SU-DHL-6 (cell line): ENCODE data around the gene C1QTNF6.

Experiments used
- H2AFZ ChIP-seq: fragments of 200-600 bp; sonication (generic); 2 replicates; pipeline ENCODE4 v1.6.1; 2014; ENCODE audit warnings: low read depth, mild to moderate bottlenecking, moderate library complexity, mixed read lengths, antibody characterized with exemption, low read length; ENCODE audit not compliant: severe bottlenecking
- H3F3A ChIP-seq: fragments of 200-600 bp; shearing (Covaris generic); 2 replicates; pipeline ENCODE4 v1.6.0; 2016; ENCODE audit warnings: antibody characterized with exemption, mild to moderate bottlenecking; ENCODE audit not compliant: insufficient read depth
- H3K27ac ChIP-seq: fragments of 200-600 bp; sonication (generic); 2 replicates; pipeline ENCODE4 v1.5.1; 2016; ENCODE audit warnings: low read depth, mild to moderate bottlenecking, low read length, moderate library complexity, mixed read lengths
- H3K27me3 ChIP-seq: fragments of 200-600 bp; sonication (generic), shearing (Covaris generic); 2 replicates; pipeline ENCODE4 v1.6.0; 2014; ENCODE audit warnings: mild to moderate bottlenecking, low read length
- H3K36me3 ChIP-seq: fragments of 200-600 bp; sonication (generic); 2 replicates; pipeline ENCODE4 v1.6.1; 2014; ENCODE audit warnings: mild to moderate bottlenecking, low read length, mixed read lengths
- H3K4me2 ChIP-seq: fragments of 300-600, 200-600 bp; shearing (Covaris generic), sonication (generic); 2 replicates; pipeline ENCODE4 v1.6.0; 2014; ENCODE audit warnings: low read length, low read depth, mild to moderate bottlenecking; ENCODE audit not compliant: poor library complexity, severe bottlenecking
- H3K4me3 ChIP-seq: fragments of 200-600 bp; sonication (generic); 2 replicates; pipeline ENCODE4 v1.5.1; 2014; ENCODE audit warnings: antibody characterized with exemption, low read length, mild to moderate bottlenecking, mixed read lengths; ENCODE audit not compliant: insufficient read depth, poor library complexity, severe bottlenecking
- H3K79me2 ChIP-seq: fragments of 200-600 bp; sonication (generic); 2 replicates; pipeline ENCODE4 v1.6.1; 2014; ENCODE audit warnings: mild to moderate bottlenecking, low read length, moderate library complexity; ENCODE audit not compliant: insufficient read depth
- H3K9ac ChIP-seq: fragments of 200-600 bp; sonication (generic); 2 replicates; pipeline ENCODE4 v1.7.0; 2014; ENCODE audit warnings: mild to moderate bottlenecking, low read length
- H3K9me2 ChIP-seq: fragments of 200-600 bp; sonication (generic); replicated peaks from 2 replicates; pipeline ENCODE4 v1.6.1; 2014; ENCODE audit warnings: low read length; ENCODE audit not compliant: insufficient read depth
- H3K9me3 ChIP-seq: fragments of 200-600 bp; sonication (generic); 2 replicates; pipeline ENCODE4 v1.6.1; 2014; ENCODE audit warnings: low read length, mixed read lengths; ENCODE audit not compliant: insufficient read depth
- H4K20me1 ChIP-seq: fragments of 200-600 bp; sonication (generic); 2 replicates; pipeline ENCODE4 v1.6.1; 2014; ENCODE audit warnings: low read depth, mild to moderate bottlenecking, antibody characterized with exemption, low read length, moderate library complexity, mixed read lengths
- CTCF ChIP-seq: fragments of 200-600 bp; sonication (generic); IDR thresholded peaks from one replicate; pipeline ENCODE4 v1.5.1; 2017; ENCODE audit warnings: antibody characterized with exemption, mild to moderate bottlenecking, low read length, moderate library complexity; ENCODE audit not compliant: insufficient read depth, poor library complexity, severe bottlenecking
- EZH2phosphoT487 ChIP-seq: fragments of 200-600 bp; sonication (generic), shearing (Covaris generic); conservative IDR thresholded peaks from 2 replicates; pipeline ENCODE4 v1.6.1; 2018; ENCODE audit warnings: mild to moderate bottlenecking, antibody characterized with exemption, low read length, moderate library complexity, mixed read lengths

The C1QTNF6 gene

GRCh38 chr22:37137903-37138665, 50.0 kb downstream of the C1QTNF6 start:
- Histone ChIP-seq H3K36me3 (no peaks in the 10 kb centered on the region), H3K79me2 (no peaks in the 10 kb centered on the region), H4K20me1 (no peaks in the 10 kb centered on the region), H2AFZ (no peak overlapping the region), H3K4me2 (no peak overlapping the region), H3K27ac (no peak overlapping the region), H3K9me3 (no peaks in the 10 kb centered on the region), H3F3A (no peaks in the 10 kb centered on the region), H3K4me3 (no peak overlapping the region), H3K9me2 (no peaks in the 10 kb centered on the region), H3K9ac (no peak overlapping the region), H3K27me3 (no peaks in the 10 kb centered on the region)
- TF ChIP-seq CTCF (no peak), EZH2phosphoT487 (no peak)

DNA sequence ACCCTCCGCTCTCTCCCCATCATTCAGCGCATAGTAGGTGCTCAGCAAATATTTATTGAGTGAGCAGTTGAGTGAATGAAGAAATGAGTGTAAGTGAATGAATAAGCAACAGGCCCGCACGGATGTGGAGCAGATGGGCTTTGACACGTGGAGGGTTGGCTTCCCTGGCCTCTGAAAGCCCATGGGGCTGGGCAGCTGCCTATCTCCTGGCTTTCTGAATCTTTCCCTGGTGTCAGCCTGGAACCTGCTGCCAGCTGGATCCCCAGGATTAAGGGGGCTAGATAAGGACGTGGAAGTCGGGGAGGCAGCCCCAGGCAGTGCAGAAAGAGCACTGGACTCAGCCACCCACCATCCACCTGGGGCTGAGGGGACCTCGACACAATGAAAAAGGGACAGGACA, 50.9 kb downstream of the C1QTNF6 start:
- no peaks in the 10 kb centered on the region for H3F3A ChIP-seq
- H3K4me2 ChIP-seq = no peak overlapping the region
- no peak overlapping the region for H2AFZ ChIP-seq
- H3K9ac ChIP-seq = no peak overlapping the region
- TF ChIP-seq CTCF (no peak), EZH2phosphoT487 (no peak)
- no peaks in the 10 kb centered on the region for H3K36me3 ChIP-seq
- no peak overlapping the region for H3K27ac ChIP-seq
- no peaks in the 10 kb centered on the region for H3K9me3 ChIP-seq
- no peak overlapping the region for H3K4me3 ChIP-seq
- no peaks in the 10 kb centered on the region for H3K9me2 ChIP-seq
- H3K27me3 ChIP-seq = no peaks in the 10 kb centered on the region
- no peaks in the 10 kb centered on the region for H3K79me2 ChIP-seq
- no peaks in the 10 kb centered on the region for H4K20me1 ChIP-seq

GRCh38 chr22:37135023-37135422, 53.0 kb downstream of the C1QTNF6 start:
- Histone ChIP-seq H3K27me3 (no peaks in the 10 kb centered on the region), H3K9ac (no peak overlapping the region), H3K79me2 (no peaks in the 10 kb centered on the region), H4K20me1 (no peaks in the 10 kb centered on the region), H3K36me3 (no peaks in the 10 kb centered on the region), H3K4me3 (no peak overlapping the region), H3K9me2 (no peaks in the 10 kb centered on the region), H3F3A (no peaks in the 10 kb centered on the region), H3K4me2 (no peak overlapping the region), H3K9me3 (no peaks in the 10 kb centered on the region), H3K27ac (no peak overlapping the region), H2AFZ (no peak overlapping the region)
- TF ChIP-seq CTCF (no peak), EZH2phosphoT487 (no peak)
